ENCODE data around the gene HTRA3. TPM values are rescaled to one million over a fixed set of nuclear protein-coding genes. Genes with fewer than 3 reads are reported as not detected.

The HTRA3 gene
- total RNA-seq, 4 donors from 2014 or later = 4.0 to 18.2 (median 11.4) TPM

- WGBS, 2 donors = 23 to 33% methylated on average over 14 to 16 of the region's 16 CpGs
- intact Hi-C loops (cut with DNase I; ENCODE audit: low total_unique reads) = no loop called here
Measured at GRCh38 chr4:8306511-8307021, 37.0 kb downstream of the HTRA3 start.

GRCh38 chr4:8307121-8307520 is 37.6 kb downstream of the HTRA3 start:
- no peak for TF ChIP-seq CTCF (IDR thresholded peaks at IDR 0.05)
- no peak for TF ChIP-seq POLR2A (IDR thresholded peaks at IDR 0.05)
- intact Hi-C loops (cut with DNase I; ENCODE audit: low total_unique reads) = no loop called here
- 77 to 93% methylated on average over 10 to 11 of the region's 11 CpGs for WGBS, 2 donors
- no peak overlapping the region for H3K4me3 ChIP-seq (ENCODE audit: low read depth, poor library complexity, severe bottlenecking)
- DNase-seq (ENCODE audit: low spot score in 2 of 2) = peak in 1 of 2 donors; percentile 79

More at GRCh38 chr4:8306511-8307021, 37.0 kb downstream of the HTRA3 start:
- no peak overlapping the region for H3K4me3 ChIP-seq (ENCODE audit: low read depth, poor library complexity, severe bottlenecking)
- peak in 1 of 2 donors; percentile 84 for DNase-seq (ENCODE audit: low spot score in 2 of 2)
- TF ChIP-seq POLR2A (IDR thresholded peaks at IDR 0.05) (no peak), CTCF (IDR thresholded peaks at IDR 0.05) (no peak)

- DNase-seq (ENCODE audit: low spot score in 2 of 2) = peak in 1 of 2 donors; percentile 45
- 95 to 98% methylated on average over 6 to 7 of the region's 7 CpGs for WGBS, 2 donors
- no peak for TF ChIP-seq POLR2A (IDR thresholded peaks at IDR 0.05)
- TF ChIP-seq CTCF (IDR thresholded peaks at IDR 0.05) = no peak
- intact Hi-C loops (cut with DNase I; ENCODE audit: low total_unique reads) = no loop called here
- H3K4me3 ChIP-seq (ENCODE audit: low read depth, poor library complexity, severe bottlenecking) = no peak overlapping the region
Measured at GRCh38 chr4:8307714-8308113, 38.2 kb downstream of the HTRA3 start.

- no peak for TF ChIP-seq POLR2A (IDR thresholded peaks at IDR 0.05)
- no peak for TF ChIP-seq CTCF (IDR thresholded peaks at IDR 0.05)
- WGBS, 2 donors = 92 to 93% methylated on average over 9 of the region's 9 CpGs
- intact Hi-C loops (cut with DNase I; ENCODE audit: low total_unique reads) = no loop called here
- H3K4me3 ChIP-seq (ENCODE audit: low read depth, poor library complexity, severe bottlenecking) = no peak overlapping the region
- DNase-seq (ENCODE audit: low spot score in 2 of 2) = peak in 1 of 2 donors; percentile 56
Measured at GRCh38 chr4:8308144-8308543, 38.6 kb downstream of the HTRA3 start.

GRCh38 chr4:8308856-8309771 is 39.6 kb downstream of the HTRA3 start:
- TF ChIP-seq CTCF (IDR thresholded peaks at IDR 0.05) (no peak), POLR2A (IDR thresholded peaks at IDR 0.05) (no peak)
- intact Hi-C loops (cut with DNase I; ENCODE audit: low total_unique reads) = no loop called here
- DNase-seq (ENCODE audit: low spot score in 2 of 2) = peak; percentile 39 to 91
- 65 to 73% methylated on average over 8 to 19 of the region's 24 CpGs for WGBS, 2 donors
- H3K4me3 ChIP-seq (ENCODE audit: low read depth, poor library complexity, severe bottlenecking) = no peak overlapping the region

Measured in lower leg skin (tissue), 4 donors.